KMS-11 (cell line): ENCODE results near the gene OCA2.

ENCODE experiments used
- H2AFZ ChIP-seq: fragments of 200-600 bp; sonication (generic); 2 replicates; pipeline ENCODE4 v1.6.1; 2016; ENCODE audit warnings: antibody characterized with exemption, mixed run types, low read depth
- H3K27ac ChIP-seq: fragments of 200-600 bp; sonication (generic); 2 replicates; pipeline ENCODE4 v1.6.1; 2016; ENCODE audit warnings: mild to moderate bottlenecking, mixed run types
- H3K27me3 ChIP-seq: fragments of 200-600 bp; sonication (generic); 2 replicates; pipeline ENCODE4 v1.6.1; 2017; ENCODE audit warnings: mild to moderate bottlenecking, low read depth, mixed run types, moderate library complexity; ENCODE audit not compliant: insufficient read depth
- H3K36me3 ChIP-seq: fragments of 200-600 bp; sonication (generic); 2 replicates; pipeline ENCODE4 v1.6.1; 2017; ENCODE audit warnings: mild to moderate bottlenecking, mixed run types; ENCODE audit not compliant: insufficient read depth
- H3K4me1 ChIP-seq: fragments of 200-600 bp; sonication (generic); 2 replicates; pipeline ENCODE4 v1.6.1; 2016; ENCODE audit warnings: mild to moderate bottlenecking, low read depth, mixed run types; ENCODE audit not compliant: poor library complexity, severe bottlenecking
- H3K4me2 ChIP-seq: fragments of 200-600 bp; sonication (generic); 2 replicates; pipeline ENCODE4 v1.7.0; 2016; ENCODE audit warnings: mild to moderate bottlenecking, mixed run types
- H3K4me3 ChIP-seq: fragments of 200-600 bp; sonication (generic); IDR thresholded peaks from 2 replicates; pipeline ENCODE4 v1.6.1; 2017; ENCODE audit warnings: low read depth, low read length, mixed read lengths; ENCODE audit not compliant: insufficient read depth
- H3K79me2 ChIP-seq: fragments of 200-600 bp; sonication (generic); 2 replicates; pipeline ENCODE4 v1.6.1; 2016; ENCODE audit warnings: low read depth, mixed run types; ENCODE audit not compliant: insufficient read depth
- H3K9ac ChIP-seq: fragments of 200-600 bp; sonication (generic); 2 replicates; pipeline ENCODE4 v1.6.1; 2016; ENCODE audit warnings: mild to moderate bottlenecking, mixed run types
- H4K20me1 ChIP-seq: fragments of 200-600 bp; sonication (generic); 2 replicates; pipeline ENCODE4 v1.6.1; 2016; ENCODE audit warnings: mild to moderate bottlenecking, mixed run types; ENCODE audit not compliant: insufficient read depth
- CTCF ChIP-seq: fragments of 200-600 bp; sonication (generic); conservative IDR thresholded peaks from 2 replicates; pipeline ENCODE4 v1.6.1; 2017; ENCODE audit warnings: low read depth, mild to moderate bottlenecking, antibody characterized with exemption, low read length, moderate library complexity, mixed read lengths

The OCA2 gene

DNA sequence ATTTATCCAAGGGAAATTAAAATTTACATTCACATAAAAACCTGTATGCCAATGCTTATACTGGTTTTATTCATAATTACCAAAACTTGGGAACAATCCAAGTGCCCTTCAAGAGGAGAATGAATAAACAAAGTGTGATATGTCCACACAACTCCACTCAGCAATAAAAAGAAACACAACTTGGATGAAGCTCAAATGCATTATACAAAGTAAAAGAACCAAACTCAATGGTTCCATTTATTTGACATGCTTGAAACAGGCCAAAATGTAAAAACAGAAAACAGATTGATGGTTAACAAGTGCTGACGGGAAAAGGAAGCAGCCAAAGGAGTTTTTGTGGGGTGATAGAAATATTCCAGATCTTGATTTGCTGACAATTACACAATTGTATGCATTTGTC, 23.5 kb downstream of the OCA2 start:
- no peak for TF ChIP-seq CTCF
- H2AFZ ChIP-seq: no peak overlapping the region

DNA sequence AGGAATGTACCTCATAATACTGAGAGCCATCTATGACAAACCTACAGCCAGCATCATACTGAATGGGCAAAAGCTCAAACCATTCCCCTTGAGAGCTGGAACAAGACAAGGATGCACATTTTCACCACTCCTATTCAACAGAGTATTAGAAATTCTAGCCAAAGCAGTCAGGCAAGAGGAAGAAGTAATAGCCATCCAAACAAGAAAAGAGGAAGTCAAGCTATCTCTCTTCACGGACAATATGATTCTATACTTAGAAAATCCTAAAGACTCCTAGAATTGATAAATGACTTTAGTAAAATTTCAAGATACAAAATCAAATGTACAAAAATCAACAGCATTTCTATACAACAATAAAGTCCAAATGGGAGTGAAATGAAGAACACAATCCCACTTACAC, 30.2 kb downstream of the OCA2 start:
- Histone ChIP-seq H3K4me1 (no peaks in the 10 kb centered on the region), H3K27ac (no peak overlapping the region), H3K36me3 (no peaks in the 10 kb centered on the region), H2AFZ (no peak overlapping the region), H3K4me3 (no peak overlapping the region), H3K27me3 (no peaks in the 10 kb centered on the region), H3K79me2 (no peaks in the 10 kb centered on the region), H3K9ac (no peak overlapping the region), H3K4me2 (no peak overlapping the region), H4K20me1 (no peaks in the 10 kb centered on the region)
- no peak for TF ChIP-seq CTCF

More for the DNA sequence above, 23.5 kb downstream of the OCA2 start:
- H3K27ac ChIP-seq: no peak overlapping the region
- no peaks in the 10 kb centered on the region for H3K79me2 ChIP-seq
- H3K36me3 ChIP-seq: no peaks in the 10 kb centered on the region
- H3K4me3 ChIP-seq: no peak overlapping the region
- no peak overlapping the region for H3K4me2 ChIP-seq
- H3K27me3 ChIP-seq: no peaks in the 10 kb centered on the region
- no peaks in the 10 kb centered on the region for H3K4me1 ChIP-seq
- H4K20me1 ChIP-seq: no peaks in the 10 kb centered on the region
- no peak overlapping the region for H3K9ac ChIP-seq

GRCh38 chr15:28066231-28066630, 32.9 kb downstream of the OCA2 start:
- TF ChIP-seq CTCF: no peak
- H3K79me2 ChIP-seq: no peaks in the 10 kb centered on the region
- no peaks in the 10 kb centered on the region for H3K27me3 ChIP-seq

GRCh38 chr15:28060005-28060404, 39.1 kb downstream of the OCA2 start:
- Histone ChIP-seq H3K9ac (no peak overlapping the region), H3K36me3 (no peaks in the 10 kb centered on the region), H3K4me3 (no peak overlapping the region), H3K27ac (no peak overlapping the region), H2AFZ (no peak overlapping the region), H3K79me2 (no peaks in the 10 kb centered on the region), H3K4me1 (no peaks in the 10 kb centered on the region), H4K20me1 (no peaks in the 10 kb centered on the region), H3K27me3 (no peaks in the 10 kb centered on the region), H3K4me2 (no peak overlapping the region)
- no peak for TF ChIP-seq CTCF

More at GRCh38 chr15:28066231-28066630, 32.9 kb downstream of the OCA2 start:
- H2AFZ ChIP-seq: no peak overlapping the region
- no peak overlapping the region for H3K4me3 ChIP-seq
- no peaks in the 10 kb centered on the region for H4K20me1 ChIP-seq
- H3K4me1 ChIP-seq: no peaks in the 10 kb centered on the region
- no peak overlapping the region for H3K9ac ChIP-seq
- H3K4me2 ChIP-seq: no peak overlapping the region
- no peaks in the 10 kb centered on the region for H3K36me3 ChIP-seq
- no peak overlapping the region for H3K27ac ChIP-seq
